ENCODE data around the gene SCAMP4.
A peak's percentile ranks its signal among the peaks of the same experiment; 100 is the strongest.

SCAMP4 gene

GRCh38 chr19:1945899-1946298, 40.7 kb downstream of the SCAMP4 start:
- ChIA-PET CTCF (interaction anchor here (0.5 to 1.5 kb wide), 11 partner anchors 13 to 517 kb away, joined by 3 to 5 read pairs (median 3); no protein-coding TSS in a partner anchor), POLR2A (interaction anchor here (0.5 to 1.0 kb wide), 4 partner anchors 17 to 688 kb away, joined by 3 to 7 read pairs (median 4); no protein-coding TSS in a partner anchor)
- no peaks in the 10 kb centered on the region for H3K9me3 ChIP-seq (ENCODE audit: control insufficient read depth, insufficient read depth, low read depth, low read length)
- peaks cover 3 to 21% of the 10 kb centered on the region in 2 experiments; a peak in 2 of 3 replicates for H3K36me3 ChIP-seq (ENCODE audit: control insufficient read depth in 2 of 2, insufficient read depth in 1 of 2, low read length in 2 of 2)
- no peak overlapping the region for H3K4me3 ChIP-seq (ENCODE audit: low read depth, low read length)
- no peaks in the 10 kb centered on the region; the same call in 1 of the 2 replicates for H3K4me1 ChIP-seq (ENCODE audit: control insufficient read depth, insufficient read depth, low read length)
- 0 out of 2 replicates have a peak overlapping the region, but pooled peaks have one; percentile 41 for H3K27ac ChIP-seq (ENCODE audit: extremely low read depth, low read depth, low read length)
- TF ChIP-seq SP3 (tag by site-specific recombination; IDR thresholded peaks at IDR 0.05): no peak
- TF ChIP-seq ZNF184 (tag by site-specific recombination; IDR thresholded peaks at IDR 0.05): no peak
- TF ChIP-seq ZNF548 (tag by site-specific recombination; IDR thresholded peaks at IDR 0.05): no peak
- TF ChIP-seq ZNF114 (tag by site-specific recombination; IDR thresholded peaks at IDR 0.05): no peak
- TF ChIP-seq SCRT1 (tag by site-specific recombination; IDR thresholded peaks at IDR 0.05; ENCODE audit: borderline replicate concordance): no peak
- TF ChIP-seq ZNF133 (tag by site-specific recombination; IDR thresholded peaks at IDR 0.05): no peak
- TF ChIP-seq FEZF1 (tag by site-specific recombination; IDR thresholded peaks at IDR 0.05): no peak
- no peak for TF ChIP-seq ZNF423 (tag by site-specific recombination; IDR thresholded peaks at IDR 0.05)
- no peak for TF ChIP-seq ZNF157 (tag by site-specific recombination; IDR thresholded peaks at IDR 0.05)
- no peak for TF ChIP-seq ZNF521 (tag by site-specific recombination; IDR thresholded peaks at IDR 0.05)
- no peak for TF ChIP-seq INSM2 (tag by site-specific recombination; IDR thresholded peaks at IDR 0.05)
- TF ChIP-seq KLF7 (tag by site-specific recombination; IDR thresholded peaks at IDR 0.05; ENCODE audit: borderline replicate concordance): no peak
- no peak for TF ChIP-seq ZNF112 (tag by site-specific recombination; IDR thresholded peaks at IDR 0.05)
- TF ChIP-seq ZNF391 (tag by site-specific recombination; IDR thresholded peaks at IDR 0.05; ENCODE audit: borderline replicate concordance, low read depth): no peak
- TF ChIP-seq EGR2 (tag by site-specific recombination; IDR thresholded peaks at IDR 0.05; ENCODE audit: low read depth): no peak
- peak; percentile 55; the same call in 1 of the 2 replicates for TF ChIP-seq ZNF600 (tag by site-specific recombination; IDR thresholded peaks at IDR 0.05)
- TF ChIP-seq ZNF48 (tag by site-specific recombination; IDR thresholded peaks at IDR 0.05): no peak
- TF ChIP-seq ZNF571 (tag by site-specific recombination; IDR thresholded peaks at IDR 0.05): no peak
- peak; percentile 38 for TF ChIP-seq ZNF654 (tag by site-specific recombination; IDR thresholded peaks at IDR 0.05; ENCODE audit: low read depth)
- no peak for TF ChIP-seq ZNF843 (tag by site-specific recombination; IDR thresholded peaks at IDR 0.05)
- no peak for TF ChIP-seq ZNF140 (tag by site-specific recombination; IDR thresholded peaks at IDR 0.05)
- no peak for TF ChIP-seq ZNF639 (tag by site-specific recombination; IDR thresholded peaks at IDR 0.05)
- 0 out of 2 replicates have a peak, but pooled peaks have one; percentile 13 for TF ChIP-seq ZNF394 (tag by site-specific recombination; IDR thresholded peaks at IDR 0.05; ENCODE audit: borderline replicate concordance)
- no peak for TF ChIP-seq ZSCAN23 (tag by site-specific recombination; IDR thresholded peaks at IDR 0.05)
- TF ChIP-seq GLIS2 (tag by site-specific recombination; IDR thresholded peaks at IDR 0.05): no peak
- TF ChIP-seq ZNF518A (tag by site-specific recombination; conservative IDR thresholded peaks at IDR 0.05; ENCODE audit: low read depth): no peak
- TF ChIP-seq ZBTB49 (tag by site-specific recombination; IDR thresholded peaks at IDR 0.05; ENCODE audit: low read depth): no peak
- no peak for TF ChIP-seq ZNF792 (tag by site-specific recombination; IDR thresholded peaks at IDR 0.05)
- no peak for TF ChIP-seq REPIN1 (tag by site-specific recombination; IDR thresholded peaks at IDR 0.05; ENCODE audit: low read depth)

Data from HEK293 (cell line).